HCT116 (cell line): ENCODE results near the gene PAQR7. TPM values are rescaled to one million over a fixed set of nuclear protein-coding genes. Genes with fewer than 3 reads are reported as not detected.

ENCODE experiments used
- ATAC-seq: fragments of 200-7000 bp; cut with Tn5 transposase; 2 replicates; pipeline ENCODE4 v1.9.1; 2020; ENCODE audit warnings: mild to moderate bottlenecking, moderate library complexity
- BruUV-seq: library from RNA; stranded (reverse); fragments of 400-500 nt; replicated peaks from 2 replicates; lab custom pipeline; 2021; lab: Mats Ljungman, UMichigan
- CTCF ChIA-PET: fragments of 300-600 bp; sonication (Branson Sonifier 250); formaldehyde crosslinking; loops from one replicate; lab custom pipeline; 2021; ENCODE audit warnings: antibody characterized with exemption; lab: Charles Lee
- POLR2A ChIA-PET: fragments of 300-600, 350-600 bp; sonication (Branson Sonifier 250); formaldehyde crosslinking; loops from one replicate; lab custom pipeline; 2021; ENCODE audit warnings: antibody characterized with exemption; lab: Charles Lee
- RAD21 ChIA-PET, 2 experiments: fragments of 300-600 bp; sonication (Branson Sonifier 250); formaldehyde crosslinking; loops; one replicate each; lab custom pipeline; 2023; ENCODE audit warnings: low total read pairs in 2 of 2; ENCODE audit not compliant: uncharacterized antibody in 2 of 2, unreplicated experiment in 2 of 2, low non-redundant PET in 1 of 2; lab: Charles Lee
- DNase-seq: peaks from one replicate; pipeline ENCODE4 v3.0.0-alpha.2; 2010; ENCODE audit warnings: low read depth, low spot score
- H2AFZ ChIP-seq: fragments of 200-600 bp; shearing (Covaris generic), sonication (generic); 2 replicates; pipeline ENCODE4 v1.6.1; 2017; ENCODE audit warnings: low read depth, mixed run types, mixed read lengths, antibody characterized with exemption, low read length; ENCODE audit not compliant: poor library complexity, severe bottlenecking
- H3K27ac ChIP-seq: 2 replicates; pipeline ENCODE4 v1.5.1; 2012; ENCODE audit warnings: low read depth, low read length
- H3K27me3 ChIP-seq: fragments of 200-600 bp; sonication (generic); 2 replicates; pipeline ENCODE4 v1.6.1; 2016; ENCODE audit warnings: mixed run types, low read length, mixed read lengths; ENCODE audit not compliant: insufficient read depth
- H3K36me3 ChIP-seq, 2 experiments: fragments of 200-500 bp in 1 of 2; fragments of 200-600 bp in 1 of 2; sonication (Bioruptor generic) in 1 of 2; sonication (generic) in 1 of 2; 2 replicates each; pipeline versions ENCODE4 v1.5.1 to v1.6.1; 2014 to 2016; ENCODE audit warnings: low read length in 2 of 2, inconsistent platforms in 1 of 2, mixed read lengths in 1 of 2, mixed run types in 1 of 2; ENCODE audit not compliant: insufficient read depth in 2 of 2, control insufficient read depth in 1 of 2
- H3K4me1 ChIP-seq, 2 experiments: fragments of 200-600 bp in 1 of 2; sonication (generic) in 1 of 2; 2 replicates each; pipeline versions ENCODE4 v1.5.1 to v1.6.1; 2012 to 2017; ENCODE audit warnings: low read length in 2 of 2, inconsistent platforms in 1 of 2, mild to moderate bottlenecking in 1 of 2, mixed read lengths in 1 of 2, mixed run types in 1 of 2, moderate library complexity in 1 of 2; ENCODE audit not compliant: insufficient read depth in 2 of 2, control insufficient read depth in 1 of 2
- H3K4me2 ChIP-seq: fragments of 200-600 bp; sonication (generic); 2 replicates; pipeline ENCODE4 v1.6.1; 2017; ENCODE audit warnings: mixed run types, low read length, mixed read lengths
- H3K4me3 ChIP-seq, 2 experiments: fragments of 200-600 bp in 1 of 2; sonication (generic) in 1 of 2; replicated peaks in 1 of 2; 2 replicates each; pipeline ENCODE4 v1.5.1; 2011 to 2016; ENCODE audit warnings: low read length in 2 of 2, control low read depth in 1 of 2, low read depth in 1 of 2, mild to moderate bottlenecking in 1 of 2, mixed read lengths in 1 of 2, mixed run types in 1 of 2
- H3K79me2 ChIP-seq: fragments of 200-600 bp; sonication (generic); 2 replicates; pipeline ENCODE4 v1.6.1; 2017; ENCODE audit warnings: mild to moderate bottlenecking, mixed run types, low read length, moderate library complexity, mixed read lengths; ENCODE audit not compliant: insufficient read depth
- H3K9ac ChIP-seq: fragments of 200-600 bp; sonication (generic); 2 replicates; pipeline ENCODE4 v1.6.1; 2016; ENCODE audit warnings: low read length, mixed read lengths
- H3K9me2 ChIP-seq: fragments of 200-600 bp; sonication (generic), shearing (Covaris generic); 2 replicates; pipeline ENCODE4 v1.6.1; 2017; ENCODE audit warnings: mixed run types, mild to moderate bottlenecking, moderate library complexity; ENCODE audit not compliant: insufficient read depth
- H3K9me3 ChIP-seq, 2 experiments: fragments of 200-500 bp in 1 of 2; fragments of 200-600 bp in 1 of 2; sonication (Bioruptor generic) in 1 of 2; sonication (generic) in 1 of 2; 2 replicates each; pipeline ENCODE4 v1.6.1; 2014 to 2017; ENCODE audit warnings: low read length in 2 of 2, mixed read lengths in 2 of 2, inconsistent platforms in 1 of 2, low read depth in 1 of 2, mild to moderate bottlenecking in 1 of 2, mixed run types in 1 of 2, moderate library complexity in 1 of 2; ENCODE audit not compliant: control insufficient read depth in 1 of 2, insufficient read depth in 1 of 2
- H4K20me1 ChIP-seq: fragments of 200-600 bp; sonication (generic), shearing (Covaris generic); 2 replicates; pipeline ENCODE4 v1.6.1; 2017; ENCODE audit warnings: mixed run types, mild to moderate bottlenecking, moderate library complexity; ENCODE audit not compliant: insufficient read depth
- CEBPB ChIP-seq: IDR thresholded peaks from 2 replicates; pipeline ENCODE4 v1.6.1; 2012; ENCODE audit warnings: low read depth
- CTCF ChIP-seq, 3 experiments: fragments of 200-600 bp in 1 of 3; sonication (generic) in 1 of 3; IDR thresholded peaks in 2 of 3; conservative IDR thresholded peaks in 1 of 3; 2 replicates each; pipeline ENCODE4 v1.5.1; 2012 to 2017; ENCODE audit warnings: low read depth in 2 of 3, low read length in 2 of 3, antibody characterized with exemption in 1 of 3, borderline replicate concordance in 1 of 3, control low read depth in 1 of 3, mild to moderate bottlenecking in 1 of 3, mixed read lengths in 1 of 3, mixed run types in 1 of 3, moderate library complexity in 1 of 3; ENCODE audit not compliant: insufficient read depth in 1 of 3
- EGR1 ChIP-seq: IDR thresholded peaks from 2 replicates; pipeline ENCODE4 v1.6.1; 2012; ENCODE audit warnings: low read depth
- JUND ChIP-seq: IDR thresholded peaks from 2 replicates; pipeline ENCODE4 v1.6.1; 2012
- MAX ChIP-seq: IDR thresholded peaks from 2 replicates; pipeline ENCODE4 v1.6.1; 2012
- POLR2A ChIP-seq: IDR thresholded peaks from 2 replicates; pipeline ENCODE4 v1.7.0; 2011; ENCODE audit warnings: borderline replicate concordance; ENCODE audit not compliant: insufficient read depth, insufficient read length; ENCODE audit errors: extremely low read depth
- POLR2AphosphoS5 ChIP-seq: IDR thresholded peaks from 2 replicates; pipeline ENCODE4 v1.6.1; 2011; ENCODE audit warnings: mild to moderate bottlenecking, low read depth, low read length, moderate library complexity
- RAD21 ChIP-seq: IDR thresholded peaks from 2 replicates; pipeline ENCODE4 v1.6.1; 2012; ENCODE audit warnings: low read depth, mild to moderate bottlenecking
- YY1 ChIP-seq: IDR thresholded peaks from 2 replicates; pipeline ENCODE4 v1.6.1; 2011; ENCODE audit warnings: low read length, low read depth, moderate library complexity, mild to moderate bottlenecking; ENCODE audit not compliant: insufficient replicate concordance; ENCODE audit errors: extremely low read depth
- ZFX ChIP-seq: fragments of 450-650 bp; IDR thresholded peaks from 2 replicates; pipeline ENCODE4 v1.6.1; 2017
- intact Hi-C: fragments of 100-400 bp; cut with micrococcal nuclease; formaldehyde crosslinking; loops from 2 replicates; pipeline ENCODE4 v1.10.0; 2022
- total RNA-seq: library from RNA; stranded (reverse); gene quantifications from one replicate; pipeline ENCODE4 v1.2.1, GENCODE V29; 2021; ENCODE audit not compliant: unreplicated experiment

PAQR7 gene
- total RNA-seq, 1 experiment from 2014 or later = 13.1 TPM

- peak overlapping the region; percentile 91 for H3K4me2 ChIP-seq
- H3K4me3 ChIP-seq = peak overlapping the region in 1 of 2 experiments; percentile 90; a peak in 1 of 4 replicates
These were observed 57.5 kb downstream of the PAQR7 start for GRCh38 chr1:25817840-25818501.

More at GRCh38 chr1:25817840-25818501, 57.5 kb downstream of the PAQR7 start:
- H3K9me3 ChIP-seq = no peaks in the 10 kb centered on the region
- RAD21 ChIA-PET = no interaction called here
- H4K20me1 ChIP-seq = no peaks in the 10 kb centered on the region
- H3K9me2 ChIP-seq = no peaks in the 10 kb centered on the region
- no TSS peak for BruUV-seq
- H3K79me2 ChIP-seq = peaks cover 23% of the 10 kb centered on the region; the same call in 1 of the 2 replicates
- H3K27me3 ChIP-seq = no peaks in the 10 kb centered on the region
- intact Hi-C loops = loop anchor here (2.0 to 10.0 kb wide), 3 partner anchors 79 to 563 kb away; partner anchors contain the start of gene PAFAH2
- no peak for DNase-seq
- H3K4me1 ChIP-seq = peaks cover 18 to 33% of the 10 kb centered on the region in 2 experiments; a peak in 3 of 4 replicates
- TF ChIP-seq EGR1 = no peak
- peak; percentile 59 for TF ChIP-seq RAD21
- TF ChIP-seq POLR2AphosphoS5 = no peak
- no peak for TF ChIP-seq ZFX
- TF ChIP-seq JUND = no peak
- no peak for TF ChIP-seq POLR2A
- no peak for TF ChIP-seq CEBPB
- peak; percentile 56 to 64 (median 62); a peak in 5 of 6 replicates for TF ChIP-seq CTCF (IDR thresholded peaks at IDR 0.05 in 2 of 3, conservative IDR thresholded peaks at IDR 0.05 in 1 of 3; ENCODE audit: borderline replicate concordance in 1 of 3, insufficient read depth in 1 of 3, low read depth in 2 of 3, low read length in 2 of 3)
- peak; percentile 16 for TF ChIP-seq YY1
- no peak for TF ChIP-seq MAX
- TF ChIP-seq, all 23 proteins: peak for 3
- Histone ChIP-seq H2AFZ (no peak overlapping the region), H3K9ac (peak overlapping the region; percentile 86), H3K36me3 (no peaks in the 10 kb centered on the region), H3K27ac (peak overlapping the region; percentile 15)
- ATAC-seq = peak; percentile 34
- POLR2A ChIA-PET = no interaction called here
- CTCF ChIA-PET = interaction anchor here (1.0 to 1.7 kb wide), 6 partner anchors 10 to 180 kb away, joined by 3 to 5 read pairs (median 4); partner anchors contain the start of gene PAFAH2
